Caki2 (cell line): ENCODE results near the gene PDE4D. TPM values are rescaled to one million over a fixed set of nuclear protein-coding genes. Genes with fewer than 3 reads are reported as not detected.

ENCODE experiments used
- DNase-seq: peaks from one replicate; pipeline ENCODE4 v3.0.0-alpha.2; 2015; ENCODE audit warnings: low read depth
- in situ Hi-C: cut with HindIII; loops from 2 replicates; pipeline ENCODE4 v1.10.0; 2016; ENCODE audit warnings: low sequenced_read_pairs, low pct_unique_long_range_greater_than_20kb, mixed read lengths
- total RNA-seq: library from RNA; depleted of rRNA; stranded (reverse); fragments of >200 nt; shearing (Covaris generic); gene quantifications from 2 replicates; pipeline ENCODE4 v1.2.3, GENCODE V29; 2014; ENCODE audit warnings: low replicate concordance

Gene PDE4D
- total RNA-seq, 1 experiment from 2014 or later, result 19.4 TPM

- DNase-seq, result no peak
- in situ Hi-C loops, result no loop called here
These were observed 552.4 kb downstream of the PDE4D start for GRCh38 chr5:59341155-59341554.

GRCh38 chr5:59340637-59341036, 552.9 kb downstream of the PDE4D start:
- in situ Hi-C loops, result no loop called here
- DNase-seq, result no peak

- DNase-seq, result no peak
- in situ Hi-C loops, result no loop called here
These were observed 556.3 kb downstream of the PDE4D start for GRCh38 chr5:59337240-59337639.

- DNase-seq, result no peak
- in situ Hi-C loops, result no loop called here
These were observed 558.0 kb downstream of the PDE4D start for GRCh38 chr5:59335544-59335943.

GRCh38 chr5:59333416-59333815, 560.1 kb downstream of the PDE4D start:
- in situ Hi-C loops, result no loop called here
- DNase-seq, result no peak

- DNase-seq, result no peak
- in situ Hi-C loops, result no loop called here
These were observed 561.1 kb downstream of the PDE4D start for GRCh38 chr5:59332236-59332973.

- in situ Hi-C loops, result no loop called here
These were observed 562.8 kb downstream of the PDE4D start for GRCh38 chr5:59330680-59331079.

GRCh38 chr5:59328709-59329296, 564.7 kb downstream of the PDE4D start:
- in situ Hi-C loops, result no loop called here
- DNase-seq, result peak; percentile 66

More at GRCh38 chr5:59330680-59331079, 562.8 kb downstream of the PDE4D start:
- no peak for DNase-seq

- in situ Hi-C loops, result no loop called here
- DNase-seq, result no peak
These were observed 566.1 kb downstream of the PDE4D start for GRCh38 chr5:59327191-59327980.

- in situ Hi-C loops, result no loop called here
- DNase-seq, result no peak
These were observed 566.9 kb downstream of the PDE4D start for GRCh38 chr5:59326596-59326995.

GRCh38 chr5:59325070-59325469, 568.5 kb downstream of the PDE4D start:
- no peak for DNase-seq
- in situ Hi-C loops, result no loop called here

- DNase-seq, result no peak
- in situ Hi-C loops, result no loop called here
These were observed 570.6 kb downstream of the PDE4D start for GRCh38 chr5:59322894-59323293.

GRCh38 chr5:59322058-59322457, 571.5 kb downstream of the PDE4D start:
- no peak for DNase-seq

GRCh38 chr5:59321642-59322041, 571.9 kb downstream of the PDE4D start:
- no peak for DNase-seq
- in situ Hi-C loops, result no loop called here

More at GRCh38 chr5:59322058-59322457, 571.5 kb downstream of the PDE4D start:
- in situ Hi-C loops, result no loop called here

GRCh38 chr5:59320420-59320819, 573.1 kb downstream of the PDE4D start:
- no peak for DNase-seq
- in situ Hi-C loops, result no loop called here

- in situ Hi-C loops, result no loop called here
- no peak for DNase-seq
These were observed 574.3 kb downstream of the PDE4D start for GRCh38 chr5:59319250-59319649.

- DNase-seq, result no peak
- in situ Hi-C loops, result no loop called here
These were observed 575.7 kb downstream of the PDE4D start for GRCh38 chr5:59317774-59318205.

GRCh38 chr5:59317023-59317773, 576.3 kb downstream of the PDE4D start:
- DNase-seq, result no peak
- in situ Hi-C loops, result no loop called here
